ENCODE measurements around the gene PTPRF.

DNA sequence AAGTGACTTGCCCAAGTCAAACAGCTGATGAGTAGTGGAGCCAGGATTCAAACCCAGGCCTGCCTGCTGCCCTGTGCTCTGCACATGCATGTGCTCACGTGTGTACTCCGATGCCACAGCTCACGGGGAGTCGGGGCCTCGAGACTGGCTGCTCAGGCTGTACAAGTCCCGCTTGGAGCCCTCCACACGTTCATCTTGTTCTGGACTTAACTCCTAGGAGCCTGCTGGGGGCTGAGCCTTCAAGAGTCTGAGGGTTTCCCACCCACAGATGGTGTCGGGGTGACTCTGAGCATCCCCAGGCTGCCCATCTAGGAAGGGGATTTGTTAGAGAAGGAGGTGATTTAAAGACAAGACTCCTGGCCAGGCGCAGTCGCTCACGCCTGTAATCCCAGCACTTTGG, 83.5 kb downstream of the PTPRF start:
- TF ChIP-seq, protein P1, sequence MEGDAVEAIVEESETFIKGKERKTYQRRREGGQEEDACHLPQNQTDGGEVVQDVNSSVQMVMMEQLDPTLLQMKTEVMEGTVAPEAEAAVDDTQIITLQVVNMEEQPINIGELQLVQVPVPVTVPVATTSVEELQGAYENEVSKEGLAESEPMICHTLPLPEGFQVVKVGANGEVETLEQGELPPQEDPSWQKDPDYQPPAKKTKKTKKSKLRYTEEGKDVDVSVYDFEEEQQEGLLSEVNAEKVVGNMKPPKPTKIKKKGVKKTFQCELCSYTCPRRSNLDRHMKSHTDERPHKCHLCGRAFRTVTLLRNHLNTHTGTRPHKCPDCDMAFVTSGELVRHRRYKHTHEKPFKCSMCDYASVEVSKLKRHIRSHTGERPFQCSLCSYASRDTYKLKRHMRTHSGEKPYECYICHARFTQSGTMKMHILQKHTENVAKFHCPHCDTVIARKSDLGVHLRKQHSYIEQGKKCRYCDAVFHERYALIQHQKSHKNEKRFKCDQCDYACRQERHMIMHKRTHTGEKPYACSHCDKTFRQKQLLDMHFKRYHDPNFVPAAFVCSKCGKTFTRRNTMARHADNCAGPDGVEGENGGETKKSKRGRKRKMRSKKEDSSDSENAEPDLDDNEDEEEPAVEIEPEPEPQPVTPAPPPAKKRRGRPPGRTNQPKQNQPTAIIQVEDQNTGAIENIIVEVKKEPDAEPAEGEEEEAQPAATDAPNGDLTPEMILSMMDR (IDR thresholded peaks at IDR 0.05) = no peak
- TF ChIP-seq POLR2A (IDR thresholded peaks at IDR 0.05) = no peak
- no peak for TF ChIP-seq POLR2AphosphoS5 (IDR thresholded peaks at IDR 0.05)
